ENCODE data around the gene CD160. TPM values are rescaled to one million over a fixed set of nuclear protein-coding genes. Genes with fewer than 3 reads are reported as not detected.

Gene CD160
- total and polyA plus RNA-seq, 2 of the 13 experiments (the other 11 are each of a cell fraction or from before 2014, with no cell fraction given) = 0.09 TPM; not detected in 1

DNA sequence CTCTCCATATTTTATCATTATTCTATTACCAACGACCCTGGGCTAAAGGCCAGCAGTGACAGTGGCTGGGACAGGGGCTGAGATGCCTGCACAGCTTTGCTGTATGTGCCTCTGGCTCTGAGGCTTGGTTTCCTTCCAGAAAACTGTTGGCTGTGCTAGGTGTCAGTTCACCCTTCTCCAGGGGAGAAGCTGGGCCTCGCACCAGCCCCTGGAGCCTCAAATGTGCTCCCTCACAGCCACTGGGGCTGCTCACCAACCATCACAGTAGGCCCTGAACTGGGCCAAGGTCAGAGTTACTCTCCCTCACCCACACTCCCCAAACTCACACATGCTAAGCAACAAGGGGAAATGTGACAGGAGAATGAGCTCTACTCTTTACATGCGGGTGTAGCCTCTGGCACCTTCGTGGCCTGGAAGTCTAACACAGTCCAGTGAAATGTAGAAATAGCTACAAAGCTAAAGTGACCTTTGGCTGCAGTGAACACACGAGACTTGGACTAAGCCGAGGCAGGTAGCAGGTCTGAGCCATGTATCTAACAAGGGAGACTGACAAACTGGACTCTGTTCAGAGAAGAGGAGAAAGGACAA lies 4.7 kb upstream of the CD160 start (continued):
- TF ChIP-seq KLF9 (CRISPR knock-in tag; IDR thresholded peaks at IDR 0.05; ENCODE audit: low read depth) = 0 out of 2 replicates have a peak, but pooled peaks have one; percentile 81
- 0 out of 2 replicates have a peak, but pooled peaks have one; percentile 33 for TF ChIP-seq SNAPC2 (CRISPR knock-in tag; IDR thresholded peaks at IDR 0.05)
- peak; percentile 28 for TF ChIP-seq ASH2L (IDR thresholded peaks at IDR 0.05; ENCODE audit: insufficient read length, low read depth, low read length)
- no peak for TF ChIP-seq ZNF317 (CRISPR knock-in tag; IDR thresholded peaks at IDR 0.05)
- TF ChIP-seq, protein P1, sequence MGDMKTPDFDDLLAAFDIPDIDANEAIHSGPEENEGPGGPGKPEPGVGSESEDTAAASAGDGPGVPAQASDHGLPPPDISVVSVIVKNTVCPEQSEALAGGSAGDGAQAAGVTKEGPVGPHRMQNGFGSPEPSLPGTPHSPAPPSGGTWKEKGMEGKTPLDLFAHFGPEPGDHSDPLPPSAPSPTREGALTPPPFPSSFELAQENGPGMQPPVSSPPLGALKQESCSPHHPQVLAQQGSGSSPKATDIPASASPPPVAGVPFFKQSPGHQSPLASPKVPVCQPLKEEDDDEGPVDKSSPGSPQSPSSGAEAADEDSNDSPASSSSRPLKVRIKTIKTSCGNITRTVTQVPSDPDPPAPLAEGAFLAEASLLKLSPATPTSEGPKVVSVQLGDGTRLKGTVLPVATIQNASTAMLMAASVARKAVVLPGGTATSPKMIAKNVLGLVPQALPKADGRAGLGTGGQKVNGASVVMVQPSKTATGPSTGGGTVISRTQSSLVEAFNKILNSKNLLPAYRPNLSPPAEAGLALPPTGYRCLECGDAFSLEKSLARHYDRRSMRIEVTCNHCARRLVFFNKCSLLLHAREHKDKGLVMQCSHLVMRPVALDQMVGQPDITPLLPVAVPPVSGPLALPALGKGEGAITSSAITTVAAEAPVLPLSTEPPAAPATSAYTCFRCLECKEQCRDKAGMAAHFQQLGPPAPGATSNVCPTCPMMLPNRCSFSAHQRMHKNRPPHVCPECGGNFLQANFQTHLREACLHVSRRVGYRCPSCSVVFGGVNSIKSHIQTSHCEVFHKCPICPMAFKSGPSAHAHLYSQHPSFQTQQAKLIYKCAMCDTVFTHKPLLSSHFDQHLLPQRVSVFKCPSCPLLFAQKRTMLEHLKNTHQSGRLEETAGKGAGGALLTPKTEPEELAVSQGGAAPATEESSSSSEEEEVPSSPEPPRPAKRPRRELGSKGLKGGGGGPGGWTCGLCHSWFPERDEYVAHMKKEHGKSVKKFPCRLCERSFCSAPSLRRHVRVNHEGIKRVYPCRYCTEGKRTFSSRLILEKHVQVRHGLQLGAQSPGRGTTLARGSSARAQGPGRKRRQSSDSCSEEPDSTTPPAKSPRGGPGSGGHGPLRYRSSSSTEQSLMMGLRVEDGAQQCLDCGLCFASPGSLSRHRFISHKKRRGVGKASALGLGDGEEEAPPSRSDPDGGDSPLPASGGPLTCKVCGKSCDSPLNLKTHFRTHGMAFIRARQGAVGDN (CRISPR knock-in tag; IDR thresholded peaks at IDR 0.05) = peak; percentile 96
- peak; percentile 56; the same call in 1 of the 2 replicates for TF ChIP-seq PHF20 (CRISPR knock-in tag; IDR thresholded peaks at IDR 0.05)
- TF ChIP-seq, protein P2, sequence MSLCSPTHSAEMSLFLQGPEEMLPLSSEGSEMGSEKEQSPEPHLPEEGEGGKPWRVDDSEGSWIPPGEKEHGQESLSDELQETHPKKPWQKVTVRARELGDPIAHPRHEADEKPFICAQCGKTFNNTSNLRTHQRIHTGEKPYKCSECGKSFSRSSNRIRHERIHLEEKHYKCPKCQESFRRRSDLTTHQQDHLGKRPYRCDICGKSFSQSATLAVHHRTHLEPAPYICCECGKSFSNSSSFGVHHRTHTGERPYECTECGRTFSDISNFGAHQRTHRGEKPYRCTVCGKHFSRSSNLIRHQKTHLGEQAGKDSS (CRISPR knock-in tag; IDR thresholded peaks at IDR 0.05; ENCODE audit: borderline replicate concordance, low read depth) = peak; percentile 71; the same call in 1 of the 2 replicates
- TF ChIP-seq GFI1 (CRISPR knock-in tag; IDR thresholded peaks at IDR 0.05; ENCODE audit: borderline replicate concordance) = peak; percentile 59; the same call in 1 of the 2 replicates
- TF ChIP-seq, protein P3, sequence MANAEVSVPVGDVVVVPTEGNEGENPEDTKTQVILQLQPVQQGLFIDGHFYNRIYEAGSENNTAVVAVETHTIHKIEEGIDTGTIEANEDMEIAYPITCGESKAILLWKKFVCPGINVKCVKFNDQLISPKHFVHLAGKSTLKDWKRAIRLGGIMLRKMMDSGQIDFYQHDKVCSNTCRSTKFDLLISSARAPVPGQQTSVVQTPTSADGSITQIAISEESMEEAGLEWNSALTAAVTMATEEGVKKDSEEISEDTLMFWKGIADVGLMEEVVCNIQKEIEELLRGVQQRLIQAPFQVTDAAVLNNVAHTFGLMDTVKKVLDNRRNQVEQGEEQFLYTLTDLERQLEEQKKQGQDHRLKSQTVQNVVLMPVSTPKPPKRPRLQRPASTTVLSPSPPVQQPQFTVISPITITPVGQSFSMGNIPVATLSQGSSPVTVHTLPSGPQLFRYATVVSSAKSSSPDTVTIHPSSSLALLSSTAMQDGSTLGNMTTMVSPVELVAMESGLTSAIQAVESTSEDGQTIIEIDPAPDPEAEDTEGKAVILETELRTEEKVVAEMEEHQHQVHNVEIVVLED (CRISPR knock-in tag; IDR thresholded peaks at IDR 0.05; ENCODE audit: borderline replicate concordance) = peak; percentile 59; the same call in 1 of the 2 replicates
- peak; percentile 57 for TF ChIP-seq ZNF781 (CRISPR knock-in tag; IDR thresholded peaks at IDR 0.05; ENCODE audit: borderline replicate concordance, not compliant biosample characterization)
